ENCODE measurements around the gene AKR1C2.
"Not testable (repeated sequence)": the region's sequence is repeated elsewhere in the genome, so short reads cannot be mapped to it uniquely, and the experiment has no call there.

DNA sequence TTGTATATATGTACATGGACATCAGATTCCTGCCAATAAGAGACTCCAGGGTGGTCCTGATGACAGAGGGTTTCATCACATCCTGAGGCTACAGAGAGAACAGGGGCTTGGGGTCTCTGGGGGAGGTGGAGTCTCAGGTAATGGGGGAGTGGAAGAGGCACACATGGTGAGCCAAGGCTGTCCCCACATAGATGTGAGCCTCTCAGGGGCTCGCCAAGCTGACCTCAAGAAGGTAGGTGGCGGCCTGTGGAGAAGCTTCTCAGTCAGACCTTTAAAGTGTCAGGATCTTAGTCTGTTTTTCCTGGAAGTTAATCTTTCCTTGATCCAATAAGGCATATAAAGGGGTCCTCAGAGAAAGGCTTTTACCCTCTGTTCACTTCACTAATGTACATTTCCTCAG is 62.7 kb downstream of the AKR1C2 start:
- TF ChIP-seq, protein P1, sequence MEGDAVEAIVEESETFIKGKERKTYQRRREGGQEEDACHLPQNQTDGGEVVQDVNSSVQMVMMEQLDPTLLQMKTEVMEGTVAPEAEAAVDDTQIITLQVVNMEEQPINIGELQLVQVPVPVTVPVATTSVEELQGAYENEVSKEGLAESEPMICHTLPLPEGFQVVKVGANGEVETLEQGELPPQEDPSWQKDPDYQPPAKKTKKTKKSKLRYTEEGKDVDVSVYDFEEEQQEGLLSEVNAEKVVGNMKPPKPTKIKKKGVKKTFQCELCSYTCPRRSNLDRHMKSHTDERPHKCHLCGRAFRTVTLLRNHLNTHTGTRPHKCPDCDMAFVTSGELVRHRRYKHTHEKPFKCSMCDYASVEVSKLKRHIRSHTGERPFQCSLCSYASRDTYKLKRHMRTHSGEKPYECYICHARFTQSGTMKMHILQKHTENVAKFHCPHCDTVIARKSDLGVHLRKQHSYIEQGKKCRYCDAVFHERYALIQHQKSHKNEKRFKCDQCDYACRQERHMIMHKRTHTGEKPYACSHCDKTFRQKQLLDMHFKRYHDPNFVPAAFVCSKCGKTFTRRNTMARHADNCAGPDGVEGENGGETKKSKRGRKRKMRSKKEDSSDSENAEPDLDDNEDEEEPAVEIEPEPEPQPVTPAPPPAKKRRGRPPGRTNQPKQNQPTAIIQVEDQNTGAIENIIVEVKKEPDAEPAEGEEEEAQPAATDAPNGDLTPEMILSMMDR (IDR thresholded peaks at IDR 0.05), result not testable (repeated sequence)
- not testable (repeated sequence) for TF ChIP-seq POLR2A (IDR thresholded peaks at IDR 0.05)

Data from adrenal gland (tissue), 5 donors.